ENCODE results near the gene PRDM16. TPM values are rescaled to one million over a fixed set of nuclear protein-coding genes. Genes with fewer than 3 reads are reported as not detected.
A peak's percentile ranks its signal among the peaks of the same experiment; 100 is the strongest.

PRDM16 gene
- total and polyA plus RNA-seq, 2 of the 13 experiments (the other 11 are each of a cell fraction or from before 2014, with no cell fraction given), result 0.15 to 0.81 TPM

GRCh38 chr1:3323021-3323795 lies 254.2 kb downstream of the PRDM16 start (continued):
- peak; percentile 41; the same call in 1 of the 2 replicates for TF ChIP-seq ZNF713 (CRISPR knock-in tag; IDR thresholded peaks at IDR 0.05)
- TF ChIP-seq ARNTL (CRISPR knock-in tag; IDR thresholded peaks at IDR 0.05), result 0 out of 2 replicates have a peak, but pooled peaks have one; percentile 56
- no peak for TF ChIP-seq ZBTB49 (CRISPR knock-in tag; IDR thresholded peaks at IDR 0.05; ENCODE audit: borderline replicate concordance)
- TF ChIP-seq JUNB (CRISPR knock-in tag; IDR thresholded peaks at IDR 0.05; ENCODE audit: borderline replicate concordance), result no peak
- no peak for TF ChIP-seq FOXK2 (IDR thresholded peaks at IDR 0.05)
- no peak for TF ChIP-seq MED13 (CRISPR knock-in tag; IDR thresholded peaks at IDR 0.05)
- peak; percentile 52; the same call in 1 of the 2 replicates for TF ChIP-seq TEF (CRISPR knock-in tag; IDR thresholded peaks at IDR 0.05)
- peak; percentile 59 for TF ChIP-seq ZNF18 (CRISPR knock-in tag; IDR thresholded peaks at IDR 0.05; ENCODE audit: insufficient replicate concordance)
- TF ChIP-seq ZBTB21 (CRISPR knock-in tag; IDR thresholded peaks at IDR 0.05), result no peak
- TF ChIP-seq ZFP82 (CRISPR knock-in tag; IDR thresholded peaks at IDR 0.05; ENCODE audit: borderline replicate concordance), result no peak
- peak; percentile 41; the same call in 1 of the 2 replicates for TF ChIP-seq ZNF414 (CRISPR knock-in tag; IDR thresholded peaks at IDR 0.05)
- TF ChIP-seq ZNF136 (CRISPR knock-in tag; IDR thresholded peaks at IDR 0.05; ENCODE audit: low read depth), result no peak
- no peak; the same call in 1 of the 2 replicates for TF ChIP-seq BRF2 (CRISPR knock-in tag; IDR thresholded peaks at IDR 0.05)
- TF ChIP-seq MTA1 (CRISPR knock-in tag; IDR thresholded peaks at IDR 0.05; ENCODE audit: borderline replicate concordance), result peak; percentile 85; the same call in 1 of the 2 replicates
- peak; percentile 16; the same call in 1 of the 2 replicates for TF ChIP-seq ZNF292 (CRISPR knock-in tag; IDR thresholded peaks at IDR 0.05; ENCODE audit: borderline replicate concordance, low read depth)
- peak; percentile 72 for TF ChIP-seq ZNF709 (CRISPR knock-in tag; IDR thresholded peaks at IDR 0.05)
- TF ChIP-seq ZNF432 (CRISPR knock-in tag; IDR thresholded peaks at IDR 0.05; ENCODE audit: borderline replicate concordance), result no peak
- no peak for TF ChIP-seq ZNF891 (CRISPR knock-in tag; IDR thresholded peaks at IDR 0.05)
- TF ChIP-seq MEF2D (CRISPR knock-in tag; IDR thresholded peaks at IDR 0.05), result no peak; the same call in 1 of the 2 replicates
- TF ChIP-seq KMT2A (CRISPR knock-in tag; IDR thresholded peaks at IDR 0.05), result no peak
- TF ChIP-seq NR1H2 (CRISPR knock-in tag; IDR thresholded peaks at IDR 0.05; ENCODE audit: borderline replicate concordance, low read depth), result no peak
- TF ChIP-seq DNMT1 (CRISPR knock-in tag; IDR thresholded peaks at IDR 0.05), result peak; percentile 86
- TF ChIP-seq ZNF766 (CRISPR knock-in tag; IDR thresholded peaks at IDR 0.05; ENCODE audit: borderline replicate concordance), result no peak; the same call in 1 of the 2 replicates
- TF ChIP-seq HOXA3 (CRISPR knock-in tag; IDR thresholded peaks at IDR 0.05), result peak; percentile 74; the same call in 1 of the 2 replicates
